Measurements from ENCODE around the gene CLCN4. TPM values are rescaled to one million over a fixed set of nuclear protein-coding genes. Genes with fewer than 3 reads are reported as not detected.

The CLCN4 gene
- total and polyA plus RNA-seq, 2 donors (not counting 1 experiment from before 2014, with no cell fraction given): 7.7 to 9.1 TPM

DNA sequence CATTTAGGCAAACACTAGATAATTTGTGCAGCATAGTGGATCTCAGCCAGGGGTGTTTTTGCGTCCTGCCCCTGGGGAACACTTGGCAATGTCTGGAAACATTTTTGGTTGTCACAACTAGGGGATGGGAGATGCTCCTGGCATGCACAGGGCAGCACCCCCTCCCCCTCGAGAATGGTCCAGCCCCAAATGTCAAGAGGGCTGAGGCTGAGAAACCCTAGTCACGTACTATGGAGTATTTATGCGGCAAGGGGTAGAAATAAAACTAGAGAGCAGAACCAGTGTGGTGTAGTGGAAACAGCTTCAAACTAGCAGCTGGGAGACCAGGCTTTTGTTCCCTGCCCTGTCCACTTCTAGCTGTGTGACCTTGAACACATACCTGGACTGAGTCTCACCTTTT lies 38.2 kb upstream of the CLCN4 start:
- Mint-ChIP-seq H3K4me3 (peak overlapping the region; percentile 77), H3K27me3 (no peaks in the 10 kb centered on the region), H3K9me3 (ENCODE audit: insufficient read depth) (no peaks in the 10 kb centered on the region), H3K27ac (peak overlapping the region; percentile 96), H3K4me1 (peaks cover 70% of the 10 kb centered on the region)
- Histone ChIP-seq H3K4me1 (ENCODE audit: control insufficient read depth in 2 of 2, insufficient read depth in 2 of 2, low read length in 2 of 2) (peaks cover 69 to 94% of the 10 kb centered on the region in 2 donors), H3K79me2 (ENCODE audit: control insufficient read depth, insufficient read depth, low read length) (peaks cover 36% of the 10 kb centered on the region), H2AFZ (ENCODE audit: insufficient read depth, low read depth, low read length, poor library complexity, severe bottlenecking) (no peak overlapping the region), H3K27me3 (replicated peaks in 1 of 4; ENCODE audit: control extremely low read depth in 1 of 4, control insufficient read depth in 3 of 4, insufficient read depth in 4 of 4, low read length in 3 of 4) (no peaks in the 10 kb centered on the region), H3K36me3 (replicated peaks in 1 of 2; ENCODE audit: control extremely low read depth in 1 of 2, control insufficient read depth in 1 of 2, extremely low read depth in 1 of 2, insufficient read depth in 2 of 2, low read length in 1 of 2) (peaks cover 0 to 21% of the 10 kb centered on the region in 2 experiments), H3K4me2 (replicated peaks; ENCODE audit: low read depth, low read length, poor library complexity, severe bottlenecking) (peak overlapping the region; percentile 35), H4K20me1 (ENCODE audit: control insufficient read depth, insufficient read depth, low read length, poor library complexity, severe bottlenecking) (no peaks in the 10 kb centered on the region), H3K27ac (ENCODE audit: low read length in 2 of 2) (peak overlapping the region; percentile 42 to 55), H3K9ac (ENCODE audit: low read length) (no peak overlapping the region), H3K9me3 (ENCODE audit: control extremely low read depth in 1 of 3, control insufficient read depth in 2 of 3, insufficient read depth in 1 of 3, low read length in 2 of 3) (peaks cover 0 to 3% (median 0%) of the 10 kb centered on the region in 3 donors), H3K4me3 (ENCODE audit: control extremely low read depth in 1 of 5, extremely low read depth in 1 of 5, insufficient read depth in 1 of 5, low read depth in 2 of 5, low read length in 4 of 5) (no peak overlapping the region)
- WGBS (ENCODE audit: insufficient coverage): 40% methylated on average over 2 of the region's 4 CpGs
- DNase-seq: peak; percentile 24
- TF ChIP-seq CTCF (IDR thresholded peaks at IDR 0.05) (no peak), EZH2 (IDR thresholded peaks at IDR 0.05; ENCODE audit: borderline replicate concordance, insufficient read depth, low read depth, low read length, poor library complexity, severe bottlenecking) (no peak)
- CTCF ChIA-PET: interaction anchor here (0.5 to 13.3 kb wide), 36 partner anchors 9 to 777 kb away, joined by 3 to 160 read pairs (median 6); partner anchors contain the start of gene CLCN4
- intact Hi-C loops (cut with micrococcal nuclease): loop anchor here (2.0 to 10.0 kb wide), 5 partner anchors 36 to 1374 kb away; partner anchors contain the start of genes CLCN4 and TBL1X
- ATAC-seq (ENCODE audit: low read depth): no peak
- POLR2A ChIA-PET: interaction anchor here (1.1 to 2.0 kb wide), 2 partner anchors 12 to 21 kb away, joined by 5 to 8 read pairs; no protein-coding TSS in a partner anchor

DNA sequence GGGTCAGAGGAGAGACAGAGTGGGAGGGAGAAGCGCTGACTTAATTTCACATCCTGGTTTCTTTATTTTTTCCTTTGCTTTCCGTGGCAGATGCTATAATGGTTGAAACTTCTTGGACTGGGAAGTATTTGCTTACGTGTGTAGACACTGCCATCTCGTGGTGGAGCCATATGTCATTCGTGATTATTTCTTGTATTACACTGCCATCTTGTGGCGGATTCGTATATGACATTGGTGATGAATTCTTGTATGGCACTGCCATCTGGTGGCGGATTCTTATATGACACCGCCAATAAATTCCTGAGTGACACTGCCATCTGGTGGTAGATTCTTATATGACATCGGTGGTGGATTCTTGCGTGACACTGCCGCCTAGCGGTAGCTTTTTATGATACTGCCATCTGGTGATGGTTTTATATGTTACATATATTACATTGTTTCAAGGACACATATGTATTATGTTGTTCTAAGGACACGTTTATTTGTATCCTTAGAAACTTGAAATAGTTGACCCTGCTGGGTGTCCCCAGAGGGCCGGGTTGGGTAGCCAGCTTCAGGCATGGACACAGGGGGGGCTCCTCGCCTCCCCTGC lies 37.3 kb upstream of the CLCN4 start:
- no peaks in the 10 kb centered on the region for H4K20me1 ChIP-seq (ENCODE audit: control insufficient read depth, insufficient read depth, low read length, poor library complexity, severe bottlenecking)
- no peak for TF ChIP-seq EZH2 (IDR thresholded peaks at IDR 0.05; ENCODE audit: borderline replicate concordance, insufficient read depth, low read depth, low read length, poor library complexity, severe bottlenecking)
- peak; percentile 98 for TF ChIP-seq CTCF (IDR thresholded peaks at IDR 0.05)
- no peaks in the 10 kb centered on the region for H3K27me3 Mint-ChIP-seq
- H3K4me1 ChIP-seq (ENCODE audit: control insufficient read depth in 2 of 2, insufficient read depth in 2 of 2, low read length in 2 of 2): peaks cover 70 to 90% of the 10 kb centered on the region in 2 donors
- H3K4me1 Mint-ChIP-seq: peaks cover 69% of the 10 kb centered on the region
- peak overlapping the region; percentile 64 for H3K4me2 ChIP-seq (replicated peaks; ENCODE audit: low read depth, low read length, poor library complexity, severe bottlenecking)
- H3K9me3 ChIP-seq (ENCODE audit: control extremely low read depth in 1 of 3, control insufficient read depth in 2 of 3, insufficient read depth in 1 of 3, low read length in 2 of 3): peaks cover 0 to 3% (median 0%) of the 10 kb centered on the region in 3 donors
- H3K27me3 ChIP-seq (replicated peaks in 1 of 4; ENCODE audit: control extremely low read depth in 1 of 4, control insufficient read depth in 3 of 4, insufficient read depth in 4 of 4, low read length in 3 of 4): no peaks in the 10 kb centered on the region
- H3K27ac Mint-ChIP-seq: peak overlapping the region; percentile 96
- peaks cover 44% of the 10 kb centered on the region for H3K79me2 ChIP-seq (ENCODE audit: control insufficient read depth, insufficient read depth, low read length)
- no peak overlapping the region for H2AFZ ChIP-seq (ENCODE audit: insufficient read depth, low read depth, low read length, poor library complexity, severe bottlenecking)
- peaks cover 0 to 27% of the 10 kb centered on the region in 2 experiments for H3K36me3 ChIP-seq (replicated peaks in 1 of 2; ENCODE audit: control extremely low read depth in 1 of 2, control insufficient read depth in 1 of 2, extremely low read depth in 1 of 2, insufficient read depth in 2 of 2, low read length in 1 of 2)
- ChIA-PET POLR2A (interaction anchor here (1.9 kb wide), 1 partner anchor 8 kb away, joined by 11 read pairs; no protein-coding TSS in a partner anchor), CTCF (interaction anchor here (0.6 to 13.3 kb wide), 45 partner anchors 9 to 1372 kb away, joined by 3 to 160 read pairs (median 5); partner anchors contain the start of gene CLCN4)
- no peaks in the 10 kb centered on the region for H3K9me3 Mint-ChIP-seq (ENCODE audit: insufficient read depth)
- no peak overlapping the region for H3K9ac ChIP-seq (ENCODE audit: low read length)
- DNase-seq: peak; percentile 86
- intact Hi-C loops (cut with micrococcal nuclease): loop anchor here (1.0 to 10.0 kb wide), 9 partner anchors 8 to 1375 kb away; partner anchors contain the start of genes CLCN4 and TBL1X
- WGBS (ENCODE audit: insufficient coverage): 10% methylated on average over 5 of the region's 16 CpGs
- H3K27ac ChIP-seq (ENCODE audit: low read length in 2 of 2): peak overlapping the region in 1 of 2 donors; percentile 55
- peak; percentile 56 for ATAC-seq (ENCODE audit: low read depth)
- H3K4me3 Mint-ChIP-seq: peak overlapping the region; percentile 65
- H3K4me3 ChIP-seq (ENCODE audit: control extremely low read depth in 1 of 5, extremely low read depth in 1 of 5, insufficient read depth in 1 of 5, low read depth in 2 of 5, low read length in 4 of 5): no peak overlapping the region
